Transverse colon (tissue), 4 donors: ENCODE measurements around the gene RAE1. TPM values are rescaled to one million over a fixed set of nuclear protein-coding genes. Genes with fewer than 3 reads are reported as not detected.
"Not testable (repeated sequence)": the region's sequence is repeated elsewhere in the genome, so short reads cannot be mapped to it uniquely, and the experiment has no call there.

Source experiments
- DNase-seq: peaks from one replicate; pipeline ENCODE4 v3.0.0-alpha.2; 2019
- H3K27ac ChIP-seq, 4 donors: fragments of 200-600 bp; sonication (generic); 2 replicates each; pipeline ENCODE4 v1.5.1; 2016 to 2018; ENCODE audit warnings: inconsistent platforms in 4 of 4
- H3K27me3 ChIP-seq: fragments of 200-600 bp; sonication (generic); 2 replicates; pipeline ENCODE4 v1.5.1; 2017; ENCODE audit warnings: inconsistent platforms
- H3K36me3 ChIP-seq, 4 donors: fragments of 200-600 bp; sonication (generic); 2 replicates each; pipeline ENCODE4 v1.5.1; 2017 to 2019; ENCODE audit warnings: inconsistent platforms in 4 of 4
- H3K4me1 ChIP-seq, 4 donors: fragments of 200-600 bp; sonication (generic); 2 replicates each; pipeline ENCODE4 v1.5.1; 2017 to 2020; ENCODE audit warnings: inconsistent platforms in 4 of 4
- H3K4me3 ChIP-seq, 4 donors: fragments of 200-600 bp; sonication (generic); 1 replicate in 1 of 4; 2 replicates in 3 of 4; pipeline versions ENCODE4 v1.5.1 to v1.6.1; 2017 to 2019; ENCODE audit warnings: inconsistent platforms in 4 of 4
- H3K9me3 ChIP-seq, 2 donors: fragments of 200-600 bp; sonication (generic); 2 replicates each; pipeline ENCODE4 v1.5.1; 2017 to 2019; ENCODE audit warnings: inconsistent platforms in 2 of 2
- CTCF ChIP-seq, 5 experiments: fragments of 200-600 bp in 3 of 5; fragments of 450-650 bp in 2 of 5; sonication (generic) in 3 of 5; IDR thresholded peaks; 1 replicate in 2 of 5; 2 replicates in 3 of 5; pipeline ENCODE4 v1.5.1; 2016 to 2017; ENCODE audit warnings: antibody characterized with exemption in 5 of 5, inconsistent platforms in 3 of 5, mild to moderate bottlenecking in 2 of 5, moderate library complexity in 1 of 5
- EP300 ChIP-seq: sonication (generic); formaldehyde crosslinking; IDR thresholded peaks from one replicate; pipeline ENCODE4 v1.6.1; 2017; ENCODE audit warnings: antibody characterized with exemption, low read depth
- POLR2A ChIP-seq: fragments of 450-650 bp; IDR thresholded peaks from one replicate; pipeline ENCODE4 v1.6.1; 2016; ENCODE audit warnings: antibody characterized with exemption, mild to moderate bottlenecking, moderate library complexity
- POLR2AphosphoS5 ChIP-seq, 3 donors: sonication (generic); formaldehyde crosslinking; IDR thresholded peaks; one replicate each; pipeline ENCODE4 v1.6.1; 2016; ENCODE audit warnings: antibody characterized with exemption in 3 of 3
- WGBS, 2 donors: methylation state at CpG; one replicate each; pipeline ENCODE4 v1.1.5; 2018; ENCODE audit warnings: low coverage in 1 of 2; 5-methylcytosine and 5-hydroxymethylcytosine counted together
- in situ Hi-C, 4 donors: fragments of 200-750 bp; cut with MboI; loops; one replicate each; pipeline versions ENCODE4 v1.15.0 to v1.15.1; 2017; ENCODE audit warnings: low sequenced_read_pairs in 3 of 4, low pct_ligation_motif_present in 1 of 4, low pct_unique_long_range_greater_than_20kb in 1 of 4
- intact Hi-C: fragments of 100-400 bp; cut with DNase I; formaldehyde crosslinking; loops from one replicate; pipeline ENCODE4 v1.15.1; 2023; ENCODE audit warnings: low total_unique reads
- total RNA-seq, 4 donors: library from RNA; depleted of rRNA; stranded (reverse); fragments of >200 nt; gene quantifications; one replicate each; pipeline ENCODE4 v1.1.0, GENCODE V29; 2016

Gene RAE1
- total RNA-seq, 4 donors from 2014 or later, result 5.6 to 29.9 (median 15.2) TPM

- intact Hi-C loops, result no loop called here
- no peak for DNase-seq
Observed at GRCh38 chr20:57416296-57417022, 65.4 kb downstream of the RAE1 start.

GRCh38 chr20:57417051-57417689 is 66.1 kb downstream of the RAE1 start:
- intact Hi-C loops, result no loop called here
- in situ Hi-C loops, result no loop called here
- Histone ChIP-seq H3K4me1 (no peaks in the 10 kb centered on the region), H3K9me3 (no peaks in the 10 kb centered on the region), H3K27me3 (no peaks in the 10 kb centered on the region), H3K4me3 (no peak overlapping the region), H3K27ac (no peak overlapping the region), H3K36me3 (no peaks in the 10 kb centered on the region)
- TF ChIP-seq POLR2A, result no peak
- no peak for TF ChIP-seq POLR2AphosphoS5 (IDR thresholded peaks at IDR 0.05)
- no peak for TF ChIP-seq EP300
- whole genome bisulfite sequencing, 2 donors, result 40 to 64% methylated on average over 3 to 6 of the region's 6 CpGs
- no peak for DNase-seq

More at GRCh38 chr20:57416296-57417022, 65.4 kb downstream of the RAE1 start:
- Histone ChIP-seq H3K9me3 (no peaks in the 10 kb centered on the region), H3K27me3 (no peaks in the 10 kb centered on the region), H3K4me3 (no peak overlapping the region), H3K36me3 (no peaks in the 10 kb centered on the region), H3K4me1 (no peaks in the 10 kb centered on the region), H3K27ac (no peak overlapping the region)
- WGBS, 2 donors, result 60 to 87% methylated on average over 1 to 15 of the region's 15 CpGs
- TF ChIP-seq POLR2A, result no peak
- no peak for TF ChIP-seq EP300
- TF ChIP-seq CTCF (IDR thresholded peaks at IDR 0.05), result no peak
- TF ChIP-seq POLR2AphosphoS5 (IDR thresholded peaks at IDR 0.05), result no peak
- in situ Hi-C loops, result no loop called here

GRCh38 chr20:57417830-57418780 is 67.0 kb downstream of the RAE1 start:
- no peak for DNase-seq
- no peaks in the 10 kb centered on the region for H3K27me3 ChIP-seq
- no peaks in the 10 kb centered on the region for H3K9me3 ChIP-seq
- intact Hi-C loops, result no loop called here
- H3K4me1 ChIP-seq, result no peaks in the 10 kb centered on the region
- H3K36me3 ChIP-seq, result no peaks in the 10 kb centered on the region
- H3K4me3 ChIP-seq, result no peak overlapping the region
- H3K27ac ChIP-seq, result no peak overlapping the region
- WGBS, 2 donors, result 45 to 63% methylated on average over 2 to 17 of the region's 17 CpGs
- in situ Hi-C loops, result no loop called here
- TF ChIP-seq POLR2AphosphoS5 (IDR thresholded peaks at IDR 0.05) (no peak), CTCF (IDR thresholded peaks at IDR 0.05) (no peak), POLR2A (no peak), EP300 (no peak)

DNA sequence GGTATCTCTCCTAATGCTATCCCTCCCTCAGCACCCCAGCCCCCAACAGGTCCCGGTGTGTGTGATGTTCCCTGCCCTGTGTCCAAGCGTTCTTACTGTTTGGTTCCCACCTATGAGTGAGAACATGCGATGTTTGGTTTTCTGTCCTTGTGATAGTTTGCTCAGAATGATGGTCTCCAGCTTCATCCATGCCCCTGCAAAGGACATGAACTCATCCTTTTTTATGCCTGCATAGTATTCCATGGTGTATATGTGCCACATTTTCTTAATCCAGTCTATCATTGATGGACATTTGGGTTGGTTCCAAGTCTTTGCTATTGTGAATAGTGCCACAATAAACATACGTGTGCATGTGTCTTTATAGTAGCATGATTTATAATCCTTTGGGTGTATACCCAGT is 68.4 kb downstream of the RAE1 start:
- in situ Hi-C loops, H3K4me1 ChIP-seq, intact Hi-C loops, H3K27me3 ChIP-seq, H3K9me3 ChIP-seq, H3K36me3 ChIP-seq, H3K4me3 ChIP-seq, DNase-seq, H3K27ac ChIP-seq: not testable (repeated sequence)
- WGBS, 2 donors, result 84 to 100% methylated on average over 3 to 4 of the region's 4 CpGs
